Lower leg skin (tissue), 3 donors: ENCODE data around the gene SPI1.

ENCODE experiments used
- CTCF ChIP-seq, 3 donors: fragments of 450-650 bp; IDR thresholded peaks; one replicate each; pipeline ENCODE4 v1.5.1; 2016; ENCODE audit warnings: antibody characterized with exemption in 3 of 3, mild to moderate bottlenecking in 3 of 3, moderate library complexity in 2 of 3
- POLR2A ChIP-seq, 2 donors: fragments of 450-650 bp; IDR thresholded peaks; one replicate each; pipeline ENCODE4 v1.6.1; 2016 to 2017; ENCODE audit warnings: antibody characterized with exemption in 2 of 2, mild to moderate bottlenecking in 1 of 2, moderate library complexity in 1 of 2

GRCh38 chr11:47378836-47379170 is 456 bp upstream of the SPI1 start:
- TF ChIP-seq CTCF (IDR thresholded peaks at IDR 0.05): no peak
- TF ChIP-seq POLR2A (IDR thresholded peaks at IDR 0.05): no peak
